ENCODE measurements around the gene S100A7A.
A peak's percentile ranks its signal among the peaks of the same experiment; 100 is the strongest.

Gene S100A7A

DNA sequence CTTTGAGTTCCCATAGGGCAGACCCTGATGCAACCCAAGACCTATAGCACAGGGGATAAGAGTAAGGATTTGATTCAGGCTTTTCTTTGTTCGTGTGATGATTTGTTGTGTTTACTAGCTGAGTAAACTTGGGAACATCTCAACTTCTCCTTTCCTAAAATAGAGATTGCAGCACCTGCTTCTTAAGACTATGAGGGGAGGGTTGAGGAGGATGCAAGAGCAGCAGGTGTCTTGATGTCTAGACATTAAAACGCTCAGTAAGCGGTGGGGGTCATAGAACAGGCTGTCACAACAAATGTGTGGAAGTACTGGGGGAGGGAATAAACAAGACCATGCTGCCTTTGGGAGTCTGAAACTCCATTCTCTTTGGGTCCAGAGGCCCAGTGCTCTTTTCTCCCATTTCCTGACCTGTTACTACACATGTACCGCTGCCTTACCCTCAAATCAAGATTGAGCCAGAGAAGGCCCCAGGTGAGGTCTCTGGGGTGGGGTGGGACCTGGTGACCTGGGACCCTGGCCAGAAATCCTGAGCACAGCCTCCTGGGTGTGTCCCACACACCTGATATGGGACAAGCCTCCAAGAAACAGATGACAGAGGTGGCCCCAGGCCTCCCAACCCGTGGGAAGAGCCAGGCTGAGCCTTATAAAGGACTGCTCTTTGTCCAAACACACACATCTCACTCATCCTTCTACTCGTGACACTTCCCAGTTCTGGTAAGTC, at the start of gene S100A7A:
Gene S100A7A, plus strand, starts transcription at position 671 of the 721 bp plus-strand sequence. CDS start 1,563 bp downstream, outside the sequence.
- Mint-ChIP-seq H3K4me3 (no peak within 1 kb of the TSS), H3K36me3 (peaks cover 0 to 2% of the 10 kb centered on the region in 2 donors), H3K27me3 (peaks cover 25 to 28% of the 10 kb centered on the region in 2 donors), H3K9me3 (peaks cover 0 to 7% of the 10 kb centered on the region in 2 donors), H3K4me1 (no peaks in the 10 kb centered on the region), H3K27ac (no peak within 1 kb of the TSS)
- ATAC-seq (replicated peaks) = peak; percentile 54 to 57
- DNase-seq = no peak

DNA sequence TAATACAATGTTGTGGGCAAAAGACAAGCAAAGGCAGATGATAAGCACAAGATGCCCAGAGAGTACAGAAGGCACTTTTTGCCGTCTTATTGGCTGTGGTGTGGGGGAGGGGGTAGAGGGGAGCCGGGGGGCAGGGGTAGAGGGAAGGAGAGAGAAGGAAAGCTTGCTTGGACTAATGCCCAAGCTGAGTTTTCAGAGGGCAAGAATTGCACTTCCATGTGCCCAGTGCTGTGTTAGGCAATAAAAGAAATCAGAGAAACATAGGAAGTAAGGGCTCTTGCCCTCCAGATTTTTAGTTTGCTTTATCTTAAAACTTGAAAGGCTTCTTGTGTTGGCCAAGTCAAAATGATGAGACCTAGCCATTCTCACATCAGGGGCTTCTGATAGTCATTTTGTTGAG, 49.2 kb upstream of the S100A7A start:
- ATAC-seq (replicated peaks) (no peak), DNase-seq (no peak)
- H3K4me3 Mint-ChIP-seq = no peak overlapping the region
- H3K27ac Mint-ChIP-seq = no peak overlapping the region
- H3K4me1 Mint-ChIP-seq = no peaks in the 10 kb centered on the region
- no peaks in the 10 kb centered on the region for H3K36me3 Mint-ChIP-seq
- H3K9me3 Mint-ChIP-seq = no peaks in the 10 kb centered on the region
- H3K27me3 Mint-ChIP-seq = peaks cover 36 to 49% of the 10 kb centered on the region in 2 donors

GRCh38 chr1:153368495-153368894, 47.8 kb upstream of the S100A7A start:
- no peak for ATAC-seq (replicated peaks)
- Mint-ChIP-seq H3K4me1 (no peaks in the 10 kb centered on the region), H3K9me3 (no peaks in the 10 kb centered on the region), H3K4me3 (no peak overlapping the region), H3K27me3 (peaks cover 36 to 40% of the 10 kb centered on the region in 2 donors), H3K36me3 (no peaks in the 10 kb centered on the region), H3K27ac (no peak overlapping the region)
- DNase-seq = no peak

DNA sequence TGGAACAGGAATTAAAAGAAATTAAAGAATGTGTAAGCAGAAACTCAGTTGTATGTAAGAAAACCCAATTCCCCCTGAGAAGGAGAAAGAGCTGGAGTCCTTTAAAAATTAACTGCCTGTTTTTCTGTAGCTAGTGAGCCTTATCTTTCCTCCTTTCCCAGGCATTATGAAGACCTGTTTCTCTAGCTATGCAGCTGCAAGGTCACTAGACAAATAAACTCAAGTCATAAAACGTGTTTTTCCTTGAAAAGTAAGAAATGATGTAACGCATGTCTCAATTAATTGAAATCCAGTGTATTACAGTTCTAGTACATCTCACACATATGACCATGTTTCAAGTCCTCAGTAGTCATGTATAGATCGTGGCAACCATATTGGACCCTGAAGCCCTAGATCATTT, 46.2 kb upstream of the S100A7A start:
- Mint-ChIP-seq H3K36me3 (no peaks in the 10 kb centered on the region), H3K4me1 (no peaks in the 10 kb centered on the region), H3K27me3 (peaks cover 30 to 32% of the 10 kb centered on the region in 2 donors), H3K4me3 (no peak overlapping the region), H3K27ac (no peak overlapping the region), H3K9me3 (no peaks in the 10 kb centered on the region)
- no peak for ATAC-seq (replicated peaks)
- DNase-seq = no peak

DNA sequence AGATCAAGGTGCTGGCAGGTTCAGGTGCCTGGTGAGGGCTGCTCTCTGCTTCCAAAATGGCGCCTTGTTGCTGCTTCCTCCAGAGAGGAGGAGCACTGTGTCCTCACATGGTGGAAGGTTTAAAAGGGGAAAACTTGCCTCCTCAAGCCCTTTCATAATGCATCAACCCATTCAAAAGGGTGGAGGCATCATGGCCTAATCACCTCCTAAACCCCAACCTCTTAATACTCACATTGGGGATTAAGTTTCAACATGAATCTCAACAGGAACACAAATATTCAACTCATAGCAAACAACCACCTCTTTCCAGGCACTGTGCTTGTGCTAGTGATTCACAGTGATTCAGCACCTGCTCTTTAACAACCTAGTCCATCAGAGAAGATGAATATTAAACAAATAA, 45.1 kb upstream of the S100A7A start:
- no peaks in the 10 kb centered on the region for H3K36me3 Mint-ChIP-seq
- H3K27me3 Mint-ChIP-seq = peaks cover 25% of the 10 kb centered on the region in 2 donors
- DNase-seq = no peak
- no peaks in the 10 kb centered on the region for H3K4me1 Mint-ChIP-seq
- H3K27ac Mint-ChIP-seq = no peak overlapping the region
- no peaks in the 10 kb centered on the region for H3K9me3 Mint-ChIP-seq
- ATAC-seq (replicated peaks) = no peak
- H3K4me3 Mint-ChIP-seq = no peak overlapping the region

DNA sequence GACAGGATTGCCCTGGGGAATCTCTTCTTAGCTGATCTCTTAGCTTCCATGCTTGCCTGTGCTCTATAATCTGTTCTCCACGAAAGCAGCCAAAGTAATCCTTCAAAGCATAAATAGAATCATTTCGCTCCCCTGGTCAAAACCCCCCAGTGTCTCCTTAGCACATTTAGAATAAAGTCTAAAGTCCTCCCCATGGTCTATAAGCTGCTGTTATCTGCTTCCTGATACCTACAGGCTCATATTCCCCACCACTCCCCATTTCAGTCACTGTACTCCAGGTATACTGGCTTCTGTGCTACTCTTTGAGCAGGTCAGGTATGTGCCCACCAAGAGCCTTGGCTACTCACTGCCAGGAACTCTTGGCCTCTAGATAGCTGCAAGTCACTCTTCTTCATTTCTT, 43.7 kb upstream of the S100A7A start:
- ATAC-seq (replicated peaks) (no peak), DNase-seq (no peak)
- no peak overlapping the region for H3K27ac Mint-ChIP-seq
- no peaks in the 10 kb centered on the region for H3K4me1 Mint-ChIP-seq
- H3K4me3 Mint-ChIP-seq = no peak overlapping the region
- no peaks in the 10 kb centered on the region for H3K36me3 Mint-ChIP-seq
- peaks cover 23 to 26% of the 10 kb centered on the region in 2 donors for H3K27me3 Mint-ChIP-seq
- no peaks in the 10 kb centered on the region for H3K9me3 Mint-ChIP-seq

- H3K9me3 Mint-ChIP-seq = no peaks in the 10 kb centered on the region
- H3K36me3 Mint-ChIP-seq = no peaks in the 10 kb centered on the region
- H3K27ac Mint-ChIP-seq = no peak overlapping the region
- ATAC-seq (replicated peaks) = no peak
- H3K4me1 Mint-ChIP-seq = no peaks in the 10 kb centered on the region
- H3K27me3 Mint-ChIP-seq = peaks cover 26 to 34% of the 10 kb centered on the region in 2 donors
- DNase-seq = no peak
- H3K4me3 Mint-ChIP-seq = no peak overlapping the region
Measured at GRCh38 chr1:153374071-153374470, 42.2 kb upstream of the S100A7A start.

DNA sequence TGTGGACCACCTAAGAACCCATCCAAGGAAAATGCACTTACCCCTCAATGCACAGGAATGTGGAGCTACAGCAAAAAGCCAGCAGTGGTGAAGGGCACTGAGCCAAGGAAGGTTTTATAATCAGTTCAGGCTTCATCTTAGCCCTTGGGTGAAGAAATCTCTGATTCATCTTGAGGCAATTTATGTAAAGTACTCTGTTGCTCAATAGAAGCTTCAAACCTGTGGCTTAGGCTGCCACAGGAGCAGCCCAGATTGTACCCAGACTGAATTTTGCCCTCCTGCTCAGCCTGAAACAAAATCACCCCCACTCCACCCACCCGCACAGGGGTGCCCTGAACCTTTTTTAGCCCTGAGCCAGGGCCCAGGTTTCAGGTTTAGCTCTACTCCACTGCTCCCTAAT, 40.8 kb upstream of the S100A7A start, which contains the start of gene S100A12:
Gene S100A12, minus strand, starts transcription at position 111 of the 400 bp plus-strand sequence. CDS start 1,029 bp downstream, outside the sequence.
- Mint-ChIP-seq H3K27ac (no peak within 1 kb of the TSS), H3K9me3 (no peaks in the 10 kb centered on the region), H3K4me1 (no peaks in the 10 kb centered on the region), H3K4me3 (no peak within 1 kb of the TSS), H3K36me3 (no peaks in the 10 kb centered on the region), H3K27me3 (peaks cover 15 to 33% of the 10 kb centered on the region in 2 donors)
- DNase-seq (no peak), ATAC-seq (replicated peaks) (no peak)

DNA sequence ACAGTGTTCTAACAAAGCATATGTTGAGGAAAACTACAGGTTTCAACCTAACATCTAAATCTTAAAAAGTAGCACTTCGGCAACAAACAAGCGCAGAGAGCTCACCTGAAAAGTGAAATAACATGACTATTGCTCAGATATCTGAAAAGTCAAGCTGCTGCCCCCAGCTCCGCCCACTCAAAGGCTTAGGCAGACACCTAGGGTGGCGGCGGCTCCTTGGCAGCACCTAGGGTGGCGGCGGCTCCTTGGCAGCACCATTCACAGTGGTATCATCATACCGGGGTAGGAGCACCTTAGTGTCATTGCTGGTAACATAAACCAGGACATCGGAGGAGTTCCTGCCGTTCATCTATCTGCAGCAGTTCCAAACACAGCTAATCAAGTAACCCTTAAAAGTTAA, 36.7 kb upstream of the S100A7A start:
- peaks cover 24 to 46% of the 10 kb centered on the region in 2 donors for H3K27me3 Mint-ChIP-seq
- H3K4me3 Mint-ChIP-seq = no peak overlapping the region
- ATAC-seq (replicated peaks) (no peak), DNase-seq (no peak)
- H3K4me1 Mint-ChIP-seq = no peaks in the 10 kb centered on the region
- H3K9me3 Mint-ChIP-seq = peaks cover 7 to 18% of the 10 kb centered on the region in 2 donors
- H3K36me3 Mint-ChIP-seq = peaks cover 0 to 2% of the 10 kb centered on the region in 2 donors
- H3K27ac Mint-ChIP-seq = no peak overlapping the region

DNA sequence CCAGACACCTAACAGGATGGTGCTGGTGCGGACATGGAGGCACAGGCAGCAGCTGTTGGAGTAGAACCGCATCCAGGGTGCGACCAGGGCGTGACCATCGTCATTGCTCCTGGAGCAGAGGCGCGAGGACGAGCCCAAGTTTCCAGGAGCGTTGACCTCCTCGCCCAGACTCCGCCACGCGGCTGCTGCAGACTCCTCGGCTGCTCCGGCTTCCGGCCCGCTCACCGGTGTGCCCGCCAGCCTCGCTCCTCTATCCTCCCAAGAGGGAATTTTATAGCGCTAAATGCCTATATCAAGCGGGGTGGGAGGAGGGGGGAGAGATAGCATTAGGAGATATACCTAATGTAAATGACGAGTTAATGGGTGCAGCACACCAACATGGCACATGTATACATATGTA, 35.6 kb upstream of the S100A7A start:
- Mint-ChIP-seq H3K27me3 (peaks cover 29 to 49% of the 10 kb centered on the region in 2 donors), H3K36me3 (peaks cover 0 to 2% of the 10 kb centered on the region in 2 donors), H3K27ac (no peak overlapping the region), H3K4me3 (no peak overlapping the region), H3K4me1 (no peaks in the 10 kb centered on the region), H3K9me3 (peaks cover 7 to 18% of the 10 kb centered on the region in 2 donors)
- ATAC-seq (replicated peaks) = no peak
- no peak for DNase-seq

DNA sequence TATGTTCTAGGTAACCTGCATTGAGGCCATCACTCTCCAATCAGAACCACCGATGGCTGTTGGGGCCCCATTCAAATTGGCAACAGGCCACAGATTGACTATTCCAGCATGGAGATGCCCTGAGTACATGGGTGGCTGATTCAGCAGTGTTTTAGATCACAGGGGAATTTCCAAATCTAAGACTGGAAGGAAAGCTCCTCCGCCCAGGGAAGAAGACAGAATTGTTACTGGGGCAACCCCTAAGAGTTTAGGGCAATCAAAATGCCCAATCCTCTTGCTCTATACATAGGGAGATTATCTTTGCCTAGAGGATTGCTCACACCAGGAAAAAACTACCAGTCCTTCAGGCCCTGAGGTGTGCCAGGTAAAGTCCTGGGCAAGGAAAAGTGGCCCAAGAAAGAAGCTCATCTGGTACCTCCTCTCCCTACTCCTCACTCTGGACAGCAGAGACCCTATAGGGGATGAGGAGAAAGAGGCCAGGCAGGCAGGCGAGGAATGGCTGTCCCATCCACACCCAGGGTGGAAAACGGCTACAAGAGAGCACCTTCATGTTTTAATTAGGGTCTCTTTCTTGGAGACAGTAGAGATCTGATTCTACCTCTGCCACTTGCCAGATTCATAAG, 31.3 kb upstream of the S100A7A start:
- Mint-ChIP-seq H3K4me1 (peaks cover 3 to 5% of the 10 kb centered on the region in 2 donors), H3K9me3 (peaks cover 7 to 18% of the 10 kb centered on the region in 2 donors), H3K36me3 (peaks cover 0 to 2% of the 10 kb centered on the region in 2 donors), H3K4me3 (no peak overlapping the region), H3K27me3 (peaks cover 30 to 38% of the 10 kb centered on the region in 2 donors), H3K27ac (no peak overlapping the region)
- DNase-seq (no peak), ATAC-seq (replicated peaks) (no peak)

GRCh38 chr1:153386500-153386901, 29.8 kb upstream of the S100A7A start:
- Mint-ChIP-seq H3K27me3 (peaks cover 29 to 40% of the 10 kb centered on the region in 2 donors), H3K4me1 (peaks cover 3 to 5% of the 10 kb centered on the region in 2 donors), H3K36me3 (peaks cover 0 to 2% of the 10 kb centered on the region in 2 donors), H3K27ac (no peak overlapping the region), H3K4me3 (no peak overlapping the region), H3K9me3 (peaks cover 3 to 13% of the 10 kb centered on the region in 2 donors)
- ATAC-seq (replicated peaks) = peak in 1 of 2 donors; percentile 14
- no peak for DNase-seq

DNA sequence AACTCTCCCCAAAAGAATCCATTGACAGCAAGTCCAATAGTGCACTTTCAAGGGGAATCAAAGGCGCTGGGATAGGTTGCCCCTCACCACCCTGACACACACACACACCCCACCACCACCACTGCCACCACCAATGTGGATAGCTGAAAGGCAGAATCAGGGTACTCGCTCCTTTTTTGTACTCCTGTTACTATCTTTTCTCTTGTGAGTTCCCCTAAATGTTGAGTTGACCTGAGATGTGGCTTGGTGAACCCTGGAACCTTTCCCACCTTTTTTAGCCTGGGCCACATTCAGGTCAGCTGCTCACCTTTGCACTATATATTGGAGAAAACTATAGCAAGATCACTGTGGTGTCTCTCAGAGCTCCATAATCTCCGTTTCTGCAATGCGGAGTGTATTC, 29.3 kb upstream of the S100A7A start:
- H3K4me3 Mint-ChIP-seq = no peak overlapping the region

GRCh38 chr1:153387785-153388184, 28.5 kb upstream of the S100A7A start:
- no peak for DNase-seq
- Mint-ChIP-seq H3K36me3 (no peaks in the 10 kb centered on the region), H3K27ac (no peak overlapping the region), H3K27me3 (peaks cover 16 to 32% of the 10 kb centered on the region in 2 donors), H3K4me3 (no peak overlapping the region), H3K4me1 (peaks cover 3 to 5% of the 10 kb centered on the region in 2 donors), H3K9me3 (peaks cover 0 to under 1% of the 10 kb centered on the region in 2 donors)
- no peak for ATAC-seq (replicated peaks)

More for the DNA sequence above, 29.3 kb upstream of the S100A7A start:
- Mint-ChIP-seq H3K9me3 (peaks cover 0 to 8% of the 10 kb centered on the region in 2 donors), H3K4me1 (peaks cover 3 to 5% of the 10 kb centered on the region in 2 donors), H3K36me3 (no peaks in the 10 kb centered on the region), H3K27me3 (peaks cover 24 to 38% of the 10 kb centered on the region in 2 donors), H3K27ac (no peak overlapping the region)
- DNase-seq = no peak
- no peak for ATAC-seq (replicated peaks)

DNA sequence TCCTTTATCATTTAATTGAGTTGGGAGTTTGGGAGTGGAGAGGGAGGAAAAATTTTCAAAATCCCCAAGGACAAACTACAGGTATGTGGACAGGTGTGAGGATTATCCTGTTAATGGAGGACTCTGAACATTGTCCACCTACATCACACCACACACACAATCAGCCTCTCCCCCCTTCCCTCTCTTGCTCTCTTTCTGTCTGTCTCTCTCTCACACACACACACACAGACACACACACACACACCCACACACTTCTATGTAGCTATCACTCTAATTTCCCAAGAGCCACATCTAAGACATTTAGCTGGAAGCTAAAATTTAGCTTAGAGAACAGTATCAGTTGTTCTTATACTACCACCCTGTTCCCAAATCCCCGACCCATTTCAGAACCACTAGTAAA, 26.9 kb upstream of the S100A7A start:
- no peak overlapping the region for H3K4me3 Mint-ChIP-seq
- no peaks in the 10 kb centered on the region for H3K9me3 Mint-ChIP-seq
- H3K4me1 Mint-ChIP-seq = peaks cover 3 to 5% of the 10 kb centered on the region in 2 donors
- H3K27ac Mint-ChIP-seq = no peak overlapping the region
- H3K27me3 Mint-ChIP-seq = peaks cover 25 to 38% of the 10 kb centered on the region in 2 donors
- DNase-seq = no peak
- ATAC-seq (replicated peaks) = no peak
- H3K36me3 Mint-ChIP-seq = no peaks in the 10 kb centered on the region

All from stimulated activated naive B cell treated with anti-CD40 and anti-IgM and Interleukin-4, amounts not matched to agents 10 μg/mL and 1 μg/mL and 100 μg/mL, for 72 hours (primary cell).